H54 (cell line): Measurements from ENCODE around the gene SOWAHA.
"Not testable (repeated sequence)": the region's sequence is repeated elsewhere in the genome, so short reads cannot be mapped to it uniquely, and the experiment has no call there.

Experiments
- DNase-seq: peaks from one replicate; pipeline ENCODE4 v3.0.0; 2011; ENCODE audit warnings: low spot score, mixed read lengths; ENCODE audit not compliant: insufficient read length
- FAIRE-seq: peaks from 3 replicates; lab custom pipeline; 2011; peaks lifted over from hg19 to GRCh38; lab: Jason Lieb, UNC
- POLR2A ChIP-seq: IDR thresholded peaks from 2 replicates; pipeline ENCODE4 v1.6.1; 2011; ENCODE audit warnings: low read depth, mild to moderate bottlenecking, low read length

Gene SOWAHA

DNA sequence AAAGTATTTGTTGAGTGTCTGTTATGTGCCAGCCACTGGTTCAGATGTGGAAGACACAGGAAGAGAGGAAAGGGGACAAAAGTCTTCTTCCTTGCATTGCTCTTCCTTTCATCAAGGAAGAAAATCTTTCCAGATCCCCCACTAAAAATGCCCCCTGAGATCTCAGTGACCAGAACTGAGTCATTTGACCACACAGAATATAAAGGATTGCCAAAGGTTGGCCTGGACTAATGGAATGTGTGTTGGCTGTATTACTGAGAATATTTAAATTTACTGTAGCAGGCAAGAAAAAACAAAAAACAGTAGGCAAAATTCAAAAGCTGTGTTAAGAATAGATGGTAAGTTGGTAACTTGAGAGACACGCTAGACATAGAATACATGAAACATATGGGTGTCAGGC, 26.0 kb upstream of the SOWAHA start:
- FAIRE-seq, result no peak
- DNase-seq, result no peak
- TF ChIP-seq POLR2A, result no peak

DNA sequence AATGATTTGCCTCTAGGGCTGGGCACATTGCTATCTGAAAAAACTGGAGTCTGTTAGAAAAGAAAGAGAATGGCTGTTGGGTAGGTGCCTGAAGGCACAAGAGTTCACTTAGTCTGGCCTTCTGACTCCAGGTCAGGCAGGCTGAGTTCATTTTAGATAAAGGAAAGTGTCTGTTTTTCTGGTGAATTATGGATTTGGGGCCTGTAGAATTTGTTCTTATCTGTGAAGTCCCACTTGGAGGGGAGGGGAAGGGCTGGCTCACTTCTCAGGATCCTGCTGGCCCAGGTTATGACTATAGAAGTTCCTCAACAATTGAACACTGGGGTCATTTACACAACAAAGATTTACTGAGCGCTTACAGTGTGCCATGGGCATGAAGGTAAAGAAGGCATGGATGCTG, 24.6 kb upstream of the SOWAHA start:
- DNase-seq, result no peak
- TF ChIP-seq POLR2A, result no peak
- no peak for FAIRE-seq

DNA sequence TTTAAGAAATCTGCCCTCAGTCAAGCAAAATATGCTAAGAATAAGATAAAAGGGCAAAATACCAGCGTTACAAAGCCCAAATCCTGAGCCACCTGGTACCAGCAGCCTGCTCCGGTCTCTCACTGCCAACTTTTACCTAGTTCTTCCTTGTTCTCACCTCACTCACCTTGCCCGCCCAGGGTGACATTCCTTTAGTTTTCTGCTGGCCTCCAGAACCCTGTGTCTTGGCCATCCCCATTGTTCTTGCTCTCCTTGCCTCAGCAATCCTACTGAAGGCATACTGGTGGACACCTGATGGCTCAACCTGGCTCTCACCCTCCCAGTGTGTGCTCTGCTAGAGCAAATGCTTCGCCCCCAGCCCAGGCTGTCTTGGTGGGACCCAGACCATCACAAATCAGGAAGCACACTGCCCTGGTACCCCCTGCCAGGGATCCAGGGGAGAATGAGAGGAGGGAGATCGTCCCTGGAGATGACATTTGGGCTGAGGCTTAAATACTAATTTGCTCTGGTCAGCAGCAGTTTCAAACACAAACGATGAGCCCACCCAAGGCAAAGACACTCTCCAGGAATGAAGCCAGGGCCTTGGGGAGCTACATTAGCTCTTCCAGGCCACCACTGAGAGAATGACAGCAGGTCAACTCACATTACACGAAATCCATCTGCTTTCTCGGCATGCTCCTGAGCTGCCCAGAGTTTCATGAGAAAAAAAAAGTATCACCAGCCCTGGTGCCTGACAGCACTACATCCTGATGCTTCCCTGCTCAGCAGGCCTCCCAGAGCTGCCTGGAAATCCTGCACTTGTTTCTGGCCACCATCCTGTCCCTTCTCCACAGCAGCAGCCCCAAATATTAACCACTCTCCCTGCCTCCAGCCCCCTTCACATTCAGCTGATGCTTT, 23.9 kb upstream of the SOWAHA start:
- FAIRE-seq (no peak), DNase-seq (no peak)
- no peak for TF ChIP-seq POLR2A

DNA sequence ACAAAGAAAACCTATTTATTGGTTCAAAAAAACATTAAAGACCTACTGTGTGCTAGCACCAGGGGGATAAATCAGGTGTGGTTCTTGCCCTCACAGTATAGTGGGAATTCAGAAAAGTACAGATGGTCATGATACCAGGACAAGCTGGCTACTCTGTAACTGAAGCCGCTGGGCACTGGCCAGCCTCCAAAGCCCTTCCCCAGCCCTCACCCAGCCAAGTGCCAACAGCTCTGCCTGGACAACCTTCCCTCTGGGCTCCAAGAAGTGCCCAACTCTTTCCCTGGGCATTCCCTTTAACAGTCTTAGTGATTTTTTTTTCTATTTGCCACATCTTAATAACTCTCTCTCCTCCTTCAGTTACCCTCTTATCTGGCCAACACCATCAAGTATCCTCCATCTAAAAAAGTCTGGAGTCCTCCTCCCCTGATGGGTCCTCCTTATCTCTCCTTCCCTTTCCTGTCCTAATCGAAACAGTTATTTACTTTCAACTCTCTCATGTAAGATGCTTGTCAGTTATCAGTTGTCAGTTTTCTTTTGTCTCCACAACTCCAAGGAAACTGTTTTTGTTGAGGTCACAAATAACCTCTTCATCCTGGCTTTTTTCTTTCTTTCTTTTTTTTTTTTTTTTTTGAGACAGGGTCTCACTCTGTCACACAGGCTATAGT, 22.8 kb upstream of the SOWAHA start:
- no peak for TF ChIP-seq POLR2A
- FAIRE-seq (no peak), DNase-seq (no peak)

DNA sequence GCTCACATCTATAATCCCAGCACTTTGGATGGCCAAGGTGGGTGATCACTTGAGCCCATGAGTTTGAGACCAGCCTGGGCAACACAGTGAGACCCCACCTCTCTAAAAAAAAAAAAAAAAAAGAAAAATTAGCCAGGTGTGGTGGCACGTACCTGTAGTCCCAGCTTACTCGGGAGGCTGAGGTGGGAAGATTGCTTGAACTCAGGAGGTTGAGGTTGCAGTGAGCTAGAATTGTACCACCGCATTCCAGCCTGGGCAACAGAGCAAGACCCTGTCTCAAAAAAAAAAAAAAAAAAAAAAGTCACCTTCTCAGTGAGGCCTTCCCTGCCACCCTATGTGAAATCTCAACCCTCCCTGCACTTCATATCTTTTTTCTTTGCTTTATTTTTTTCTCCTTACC, 22.1 kb upstream of the SOWAHA start:
- FAIRE-seq, result no peak
- no peak for TF ChIP-seq POLR2A
- no peak for DNase-seq

DNA sequence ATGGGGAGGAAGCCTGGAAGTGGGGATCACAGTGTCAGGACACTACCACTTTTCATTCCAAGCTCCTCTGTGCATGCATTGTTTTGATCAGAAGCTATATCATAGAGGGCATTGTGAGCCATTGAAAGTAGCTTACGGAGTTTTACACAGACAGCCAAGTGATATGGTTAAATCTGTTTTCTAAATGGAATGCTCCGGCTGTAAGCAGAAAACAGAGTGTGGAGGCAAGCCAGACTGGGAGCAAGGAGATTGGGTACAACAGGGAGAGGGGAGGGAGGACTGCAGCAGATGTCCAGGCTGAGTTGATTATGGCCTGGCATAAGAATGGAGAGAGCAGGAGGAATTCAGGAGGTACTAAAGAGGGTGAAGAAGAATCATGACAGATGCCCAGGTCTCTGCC, 15.5 kb upstream of the SOWAHA start:
- FAIRE-seq, result no peak
- TF ChIP-seq POLR2A, result no peak

DNA sequence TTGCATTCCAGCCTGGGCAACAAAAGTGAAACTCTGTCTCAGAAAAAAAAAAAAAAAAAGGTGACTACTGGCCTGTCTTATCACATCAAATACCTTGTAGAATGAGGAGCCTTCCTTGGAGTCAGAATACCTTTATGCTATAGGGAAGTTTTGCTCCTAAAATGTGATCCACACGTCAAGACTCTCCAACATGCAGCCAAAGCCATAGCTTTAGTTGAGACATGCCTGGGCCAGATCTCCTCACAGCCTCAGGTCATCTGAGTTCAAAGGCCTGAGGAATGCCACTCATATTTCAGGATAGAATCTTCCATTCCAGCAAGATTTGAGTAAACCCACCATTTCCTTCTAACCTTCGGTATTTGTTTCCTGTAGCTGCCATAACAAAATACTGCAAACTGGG, 13.7 kb upstream of the SOWAHA start:
- no peak for FAIRE-seq
- no peak for DNase-seq
- no peak for TF ChIP-seq POLR2A

More for the DNA sequence above, 15.5 kb upstream of the SOWAHA start:
- no peak for DNase-seq

DNA sequence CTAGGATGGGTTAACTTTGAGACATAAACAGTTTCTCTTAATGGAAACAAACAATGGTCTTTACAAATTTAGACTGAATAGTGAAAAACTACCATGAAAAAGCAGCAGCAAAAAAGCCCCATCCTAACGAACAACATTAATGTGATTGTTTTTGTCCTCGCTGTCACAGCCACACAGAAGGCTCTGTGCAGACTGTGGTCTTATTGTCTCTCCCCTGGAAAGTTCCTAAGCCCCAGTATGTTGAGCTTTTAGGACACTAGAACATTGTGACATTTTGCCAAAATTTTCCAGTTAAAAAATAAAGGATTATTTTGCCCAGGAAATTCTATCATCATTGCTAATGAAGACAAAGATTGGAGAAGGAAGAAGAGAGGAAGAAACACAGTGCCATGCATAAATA, 12.6 kb upstream of the SOWAHA start:
- DNase-seq (no peak), FAIRE-seq (no peak)
- no peak for TF ChIP-seq POLR2A

DNA sequence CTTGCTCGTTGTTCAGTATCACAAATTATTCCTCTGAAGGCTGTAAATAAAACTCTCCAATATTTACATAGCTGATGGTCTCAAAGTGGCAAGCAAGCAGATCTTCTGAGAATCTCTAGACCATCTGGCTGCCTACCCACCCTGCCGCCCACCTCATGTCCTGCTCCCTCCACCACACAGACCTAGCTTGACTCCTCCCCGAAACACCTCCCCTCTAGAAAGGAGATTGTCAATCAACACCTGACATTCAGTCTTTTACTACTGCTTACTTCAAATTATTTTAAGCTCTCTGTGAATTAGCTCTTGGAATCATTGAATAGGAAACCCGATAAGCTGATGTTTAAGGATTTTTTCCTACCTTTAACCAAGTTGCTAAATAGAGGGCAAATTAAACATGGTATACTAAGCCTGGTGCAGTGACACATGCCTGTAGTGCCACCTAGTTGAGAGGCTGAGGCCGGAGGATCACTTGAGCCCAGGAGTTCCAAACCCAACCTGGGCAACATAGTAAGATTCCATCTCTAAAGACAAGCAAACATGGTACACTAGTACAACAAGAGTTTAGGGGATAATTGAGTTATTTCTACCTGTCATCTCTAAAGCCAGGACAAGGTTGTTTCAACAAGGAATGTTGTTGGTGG, 10.9 kb upstream of the SOWAHA start:
- DNase-seq (no peak), FAIRE-seq (no peak)
- TF ChIP-seq POLR2A, result no peak

DNA sequence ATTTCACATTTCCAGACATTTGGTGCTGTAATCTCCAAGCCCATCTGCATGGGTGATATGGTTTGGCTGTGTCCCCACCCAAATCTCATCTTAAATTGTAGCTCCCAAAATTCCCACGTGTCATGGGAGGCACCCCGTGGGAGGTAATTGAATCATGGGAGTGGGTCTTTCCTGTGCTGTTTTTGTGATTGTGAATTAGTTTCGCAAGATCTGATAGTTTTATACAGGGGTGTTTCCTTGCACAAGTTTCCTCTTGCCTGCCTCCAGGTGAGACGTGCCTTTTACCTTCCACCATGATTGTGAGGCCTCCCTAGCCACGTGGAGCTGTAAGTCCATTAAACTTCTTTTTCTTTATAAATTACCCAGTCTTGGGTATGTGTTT, 10.4 kb upstream of the SOWAHA start:
- DNase-seq, FAIRE-seq: not testable (repeated sequence)

DNA sequence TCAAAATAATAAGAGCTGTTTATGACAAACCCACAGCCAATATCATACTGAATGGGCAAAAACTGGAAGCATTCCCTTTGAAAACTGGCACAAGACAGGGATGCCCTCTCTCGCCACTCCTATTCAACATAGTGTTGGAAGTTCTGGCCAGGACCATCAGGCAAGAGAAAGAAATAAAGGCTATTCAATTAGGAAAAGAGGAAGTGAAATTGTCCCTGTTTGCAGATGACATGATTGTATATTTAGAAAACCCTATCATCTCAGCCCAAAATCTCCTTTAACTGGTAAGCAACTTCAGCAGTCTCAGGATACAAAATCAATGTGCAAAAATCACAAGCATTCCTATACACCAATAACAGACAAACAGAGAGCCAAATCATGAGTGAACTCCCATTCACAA, 8.9 kb upstream of the SOWAHA start:
- not testable (repeated sequence) for FAIRE-seq

DNA sequence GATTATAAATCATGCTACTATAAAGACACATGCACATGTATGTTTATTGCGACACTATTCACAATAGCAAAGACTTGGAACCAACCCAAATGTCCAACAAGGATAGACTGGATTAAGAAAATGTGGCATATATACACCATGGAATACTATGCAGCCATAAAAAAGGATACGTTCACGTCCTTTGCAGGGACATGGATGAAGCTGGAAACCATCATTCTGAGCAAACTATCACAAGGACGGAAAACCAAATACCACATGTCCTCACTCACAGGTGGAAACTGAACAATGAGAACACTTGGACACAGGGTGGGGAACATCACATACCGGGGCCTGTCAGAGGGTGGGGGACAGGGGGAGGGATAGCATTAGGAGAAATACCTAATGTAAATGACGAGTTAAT, 7.2 kb upstream of the SOWAHA start:
- not testable (repeated sequence) for FAIRE-seq, DNase-seq

More for the DNA sequence above, 8.9 kb upstream of the SOWAHA start:
- not testable (repeated sequence) for DNase-seq

DNA sequence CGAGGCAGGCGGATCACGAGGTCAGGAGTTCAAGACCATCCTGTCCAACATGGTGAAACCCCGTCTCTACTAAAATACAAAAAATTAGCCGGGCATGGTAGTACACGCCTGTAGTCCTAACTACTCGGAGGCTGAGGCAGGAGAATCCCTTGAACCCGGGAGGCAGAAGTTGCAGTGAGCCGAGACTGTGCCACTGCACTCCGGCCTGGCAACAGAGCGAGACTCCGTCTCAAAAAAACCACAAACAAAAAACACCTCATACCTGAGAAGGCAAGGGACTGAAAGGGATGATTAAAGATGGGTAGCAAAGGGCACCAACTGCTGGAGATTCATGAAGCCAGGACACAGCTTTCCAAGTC, 6.3 kb upstream of the SOWAHA start:
- DNase-seq, FAIRE-seq: not testable (repeated sequence)

DNA sequence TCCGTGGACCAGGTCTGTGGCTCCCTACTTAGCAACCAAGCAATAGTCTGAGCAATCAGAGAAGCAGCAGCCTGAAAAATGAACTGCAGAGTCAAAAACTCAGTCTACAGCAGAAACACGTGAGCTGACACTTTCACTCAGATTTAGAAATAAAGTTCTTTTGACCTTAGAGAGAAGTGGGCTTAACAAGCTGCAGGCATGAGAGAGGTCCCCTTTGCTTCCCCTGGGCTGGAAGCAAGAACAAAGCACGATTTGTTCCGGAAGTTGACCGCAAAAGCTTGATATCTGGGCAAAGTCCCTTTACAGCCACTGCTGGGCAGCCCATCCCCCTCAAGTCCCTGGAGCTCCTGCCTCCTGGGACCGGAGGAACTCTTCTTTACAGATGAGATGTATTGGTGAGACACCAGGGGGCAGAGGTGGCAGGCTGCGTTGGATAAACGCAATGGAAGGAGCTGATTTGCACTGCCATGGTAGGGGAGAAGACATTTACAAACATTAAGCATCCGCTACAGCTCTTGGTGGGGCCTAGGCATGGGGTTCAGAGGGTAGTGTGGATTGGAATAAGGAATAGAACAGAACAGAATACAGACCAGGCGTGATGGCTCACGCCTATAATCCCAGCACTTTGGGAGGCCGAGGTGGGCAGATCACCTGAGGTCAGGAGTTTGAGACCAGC, 5.8 kb upstream of the SOWAHA start:
- DNase-seq, result no peak
- TF ChIP-seq POLR2A, result no peak
- FAIRE-seq, result no peak
